ENCODE data around the gene KMT5C. TPM values are rescaled to one million over a fixed set of nuclear protein-coding genes. Genes with fewer than 3 reads are reported as not detected.

Gene KMT5C
- total RNA-seq, 1 experiment from 2014 or later = 54.5 TPM

DNA sequence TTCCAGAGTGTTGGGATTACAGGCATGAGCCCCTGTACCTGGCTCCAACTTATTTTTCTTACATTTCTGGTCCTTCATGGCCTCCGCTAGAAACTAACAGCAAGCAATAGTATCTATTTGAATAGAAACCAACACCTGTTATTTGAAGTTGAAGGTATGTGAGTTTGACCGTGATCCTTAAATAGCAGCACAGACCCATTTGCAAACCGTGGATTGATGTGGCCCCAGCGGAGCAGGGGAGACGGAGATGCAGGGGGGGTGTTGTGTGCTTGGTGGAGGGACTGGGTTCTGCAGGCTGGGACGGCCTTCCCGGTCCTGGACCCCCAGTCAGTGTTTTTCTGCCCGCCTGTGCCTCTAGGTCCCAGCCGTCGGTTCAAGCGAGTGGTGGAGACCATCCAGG, 31.4 kb upstream of the KMT5C start:
- Histone ChIP-seq H3K79me2 (ENCODE audit: insufficient read depth, low read length) (no peaks in the 10 kb centered on the region), H2BK12ac (ENCODE audit: insufficient read length, low read depth, low read length) (no peak overlapping the region), H4K91ac (ENCODE audit: insufficient read length, low read depth, low read length) (no peak overlapping the region), H2BK5ac (ENCODE audit: insufficient read length, low read length) (no peak overlapping the region), H3K9ac (ENCODE audit: extremely low read depth, insufficient read length, low read length) (no peak overlapping the region), H3K4me1 (ENCODE audit: insufficient read depth, low read length) (peaks cover 3% of the 10 kb centered on the region; the same call in 1 of the 2 replicates), H2BK20ac (ENCODE audit: low read depth, low read length, poor library complexity, severe bottlenecking) (no peak overlapping the region), H3K9me3 (ENCODE audit: control insufficient read depth, low read depth, low read length) (no peaks in the 10 kb centered on the region), H3K23me2 (ENCODE audit: insufficient read length, low read depth, low read length, poor library complexity, severe bottlenecking) (no peaks in the 10 kb centered on the region), H3K23ac (ENCODE audit: insufficient read length, low read depth, low read length) (no peak overlapping the region), H3K4ac (ENCODE audit: low read depth, low read length) (no peak overlapping the region), H4K20me1 (ENCODE audit: control insufficient read depth, insufficient read depth, insufficient read length) (no peaks in the 10 kb centered on the region), H3K27me3 (ENCODE audit: insufficient read depth, low read length) (no peaks in the 10 kb centered on the region), H3K14ac (ENCODE audit: insufficient read depth, low read length) (no peak overlapping the region), H2AFZ (ENCODE audit: low read length) (no peak overlapping the region), H2BK15ac (ENCODE audit: low read depth, low read length) (no peak overlapping the region), H4K5ac (ENCODE audit: insufficient read length, low read depth, low read length) (no peak overlapping the region), H3T11ph (ENCODE audit: low read length) (no peak overlapping the region), H2AK5ac (ENCODE audit: insufficient read length, low read length) (no peak overlapping the region), H3K56ac (ENCODE audit: insufficient read length, low read depth, low read length) (no peak overlapping the region), H3K79me1 (ENCODE audit: insufficient read depth, low read depth, low read length, poor library complexity, severe bottlenecking) (no peaks in the 10 kb centered on the region), H2BK120ac (ENCODE audit: low read depth, low read length, poor library complexity, severe bottlenecking) (no peak overlapping the region), H3K18ac (ENCODE audit: insufficient read length, low read depth, low read length) (no peak overlapping the region), H3K4me2 (ENCODE audit: insufficient read depth, insufficient read length, low read length) (no peak overlapping the region), H4K8ac (replicated peaks; ENCODE audit: insufficient read length, low read depth, low read length) (no peak overlapping the region), H3K27ac (ENCODE audit: insufficient read length, low read depth, low read length) (no peak overlapping the region)
- Mint-ChIP-seq H3K27me3 (ENCODE audit: low read depth) (no peaks in the 10 kb centered on the region), H3K27ac (no peak overlapping the region), H3K9me3 (no peaks in the 10 kb centered on the region), H3K36me3 (ENCODE audit: insufficient read depth in 1 of 3, low read depth in 3 of 3) (peaks cover 39 to 59% (median 56%) of the 10 kb centered on the region in 3 experiments; a peak in 6 of 7 replicates), H3K4me1 (peaks cover 2 to 12% of the 10 kb centered on the region in 2 experiments; a peak in 3 of 4 replicates), H3K4me3 (no peak overlapping the region)
- WGBS (ENCODE audit: extremely low coverage, insufficient read length, low lambda C conversion rate) = no CpG with 5 or more reads among the region's 11 CpGs
- DNase-seq = no peak
- TF ChIP-seq, protein P1, sequence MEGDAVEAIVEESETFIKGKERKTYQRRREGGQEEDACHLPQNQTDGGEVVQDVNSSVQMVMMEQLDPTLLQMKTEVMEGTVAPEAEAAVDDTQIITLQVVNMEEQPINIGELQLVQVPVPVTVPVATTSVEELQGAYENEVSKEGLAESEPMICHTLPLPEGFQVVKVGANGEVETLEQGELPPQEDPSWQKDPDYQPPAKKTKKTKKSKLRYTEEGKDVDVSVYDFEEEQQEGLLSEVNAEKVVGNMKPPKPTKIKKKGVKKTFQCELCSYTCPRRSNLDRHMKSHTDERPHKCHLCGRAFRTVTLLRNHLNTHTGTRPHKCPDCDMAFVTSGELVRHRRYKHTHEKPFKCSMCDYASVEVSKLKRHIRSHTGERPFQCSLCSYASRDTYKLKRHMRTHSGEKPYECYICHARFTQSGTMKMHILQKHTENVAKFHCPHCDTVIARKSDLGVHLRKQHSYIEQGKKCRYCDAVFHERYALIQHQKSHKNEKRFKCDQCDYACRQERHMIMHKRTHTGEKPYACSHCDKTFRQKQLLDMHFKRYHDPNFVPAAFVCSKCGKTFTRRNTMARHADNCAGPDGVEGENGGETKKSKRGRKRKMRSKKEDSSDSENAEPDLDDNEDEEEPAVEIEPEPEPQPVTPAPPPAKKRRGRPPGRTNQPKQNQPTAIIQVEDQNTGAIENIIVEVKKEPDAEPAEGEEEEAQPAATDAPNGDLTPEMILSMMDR (conservative IDR thresholded peaks at IDR 0.05) = no peak
